ENCODE data around the gene C2. TPM values are rescaled to one million over a fixed set of nuclear protein-coding genes. Genes with fewer than 3 reads are reported as not detected.

Gene C2
- total RNA-seq, 1 experiment from 2014 or later: 1.3 TPM

- H3K4me3 Mint-ChIP-seq: no peak overlapping the region
- CTCF ChIA-PET: interaction anchor here (1.7 kb wide), 1 partner anchor 24 kb away, joined by 5 read pairs; no protein-coding TSS in a partner anchor
These were observed 550 bp downstream of the C2 start for GRCh38 chr6:31927863-31928671.

GRCh38 chr6:31928672-31928939 is 1.1 kb downstream of the C2 start:
- POLR2A ChIA-PET: no interaction called here
- no peaks in the 10 kb centered on the region for H3K36me3 Mint-ChIP-seq
- H3K4me3 Mint-ChIP-seq: no peak overlapping the region
- DNase-seq (ENCODE audit: low spot score) (no peak), ATAC-seq (no peak)
- H3K27ac Mint-ChIP-seq: no peak overlapping the region
- H3K9me3 Mint-ChIP-seq: peaks cover 13% of the 10 kb centered on the region
- CTCF ChIA-PET: interaction anchor here (1.7 kb wide), 1 partner anchor 24 kb away, joined by 5 read pairs; no protein-coding TSS in a partner anchor
- H3K27me3 Mint-ChIP-seq (ENCODE audit: low read depth): peaks cover 26% of the 10 kb centered on the region
- no peaks in the 10 kb centered on the region for H3K4me1 Mint-ChIP-seq
- TF ChIP-seq ZNF671 (CRISPR knock-in tag; IDR thresholded peaks at IDR 0.05): no peak
- TF ChIP-seq SMAD3 (CRISPR knock-in tag; IDR thresholded peaks at IDR 0.05; ENCODE audit: borderline replicate concordance): no peak
- TF ChIP-seq FOXP4 (CRISPR knock-in tag; IDR thresholded peaks at IDR 0.05): no peak
- TF ChIP-seq NFATC4 (CRISPR knock-in tag; IDR thresholded peaks at IDR 0.05): no peak
- no peak for TF ChIP-seq TEAD1 (CRISPR knock-in tag; IDR thresholded peaks at IDR 0.05)
- TF ChIP-seq, protein P1, sequence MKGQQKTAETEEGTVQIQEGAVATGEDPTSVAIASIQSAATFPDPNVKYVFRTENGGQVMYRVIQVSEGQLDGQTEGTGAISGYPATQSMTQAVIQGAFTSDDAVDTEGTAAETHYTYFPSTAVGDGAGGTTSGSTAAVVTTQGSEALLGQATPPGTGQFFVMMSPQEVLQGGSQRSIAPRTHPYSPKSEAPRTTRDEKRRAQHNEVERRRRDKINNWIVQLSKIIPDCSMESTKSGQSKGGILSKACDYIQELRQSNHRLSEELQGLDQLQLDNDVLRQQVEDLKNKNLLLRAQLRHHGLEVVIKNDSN (CRISPR knock-in tag; IDR thresholded peaks at IDR 0.05): no peak
- TF ChIP-seq, protein P2, sequence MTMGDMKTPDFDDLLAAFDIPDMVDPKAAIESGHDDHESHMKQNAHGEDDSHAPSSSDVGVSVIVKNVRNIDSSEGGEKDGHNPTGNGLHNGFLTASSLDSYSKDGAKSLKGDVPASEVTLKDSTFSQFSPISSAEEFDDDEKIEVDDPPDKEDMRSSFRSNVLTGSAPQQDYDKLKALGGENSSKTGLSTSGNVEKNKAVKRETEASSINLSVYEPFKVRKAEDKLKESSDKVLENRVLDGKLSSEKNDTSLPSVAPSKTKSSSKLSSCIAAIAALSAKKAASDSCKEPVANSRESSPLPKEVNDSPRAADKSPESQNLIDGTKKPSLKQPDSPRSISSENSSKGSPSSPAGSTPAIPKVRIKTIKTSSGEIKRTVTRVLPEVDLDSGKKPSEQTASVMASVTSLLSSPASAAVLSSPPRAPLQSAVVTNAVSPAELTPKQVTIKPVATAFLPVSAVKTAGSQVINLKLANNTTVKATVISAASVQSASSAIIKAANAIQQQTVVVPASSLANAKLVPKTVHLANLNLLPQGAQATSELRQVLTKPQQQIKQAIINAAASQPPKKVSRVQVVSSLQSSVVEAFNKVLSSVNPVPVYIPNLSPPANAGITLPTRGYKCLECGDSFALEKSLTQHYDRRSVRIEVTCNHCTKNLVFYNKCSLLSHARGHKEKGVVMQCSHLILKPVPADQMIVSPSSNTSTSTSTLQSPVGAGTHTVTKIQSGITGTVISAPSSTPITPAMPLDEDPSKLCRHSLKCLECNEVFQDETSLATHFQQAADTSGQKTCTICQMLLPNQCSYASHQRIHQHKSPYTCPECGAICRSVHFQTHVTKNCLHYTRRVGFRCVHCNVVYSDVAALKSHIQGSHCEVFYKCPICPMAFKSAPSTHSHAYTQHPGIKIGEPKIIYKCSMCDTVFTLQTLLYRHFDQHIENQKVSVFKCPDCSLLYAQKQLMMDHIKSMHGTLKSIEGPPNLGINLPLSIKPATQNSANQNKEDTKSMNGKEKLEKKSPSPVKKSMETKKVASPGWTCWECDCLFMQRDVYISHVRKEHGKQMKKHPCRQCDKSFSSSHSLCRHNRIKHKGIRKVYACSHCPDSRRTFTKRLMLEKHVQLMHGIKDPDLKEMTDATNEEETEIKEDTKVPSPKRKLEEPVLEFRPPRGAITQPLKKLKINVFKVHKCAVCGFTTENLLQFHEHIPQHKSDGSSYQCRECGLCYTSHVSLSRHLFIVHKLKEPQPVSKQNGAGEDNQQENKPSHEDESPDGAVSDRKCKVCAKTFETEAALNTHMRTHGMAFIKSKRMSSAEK (CRISPR knock-in tag; IDR thresholded peaks at IDR 0.05; ENCODE audit: borderline replicate concordance): no peak

More at GRCh38 chr6:31927863-31928671, 550 bp downstream of the C2 start:
- POLR2A ChIA-PET: no interaction called here
- peaks cover 20% of the 10 kb centered on the region for H3K27me3 Mint-ChIP-seq (ENCODE audit: low read depth)
- no peaks in the 10 kb centered on the region for H3K4me1 Mint-ChIP-seq
- ATAC-seq (no peak), DNase-seq (ENCODE audit: low spot score) (no peak)
- peaks cover 9% of the 10 kb centered on the region for H3K9me3 Mint-ChIP-seq
- H3K36me3 Mint-ChIP-seq: no peaks in the 10 kb centered on the region
- no peak overlapping the region for H3K27ac Mint-ChIP-seq
- TF ChIP-seq NR1H2 (CRISPR knock-in tag; IDR thresholded peaks at IDR 0.05): no peak
- TF ChIP-seq JUN (CRISPR knock-in tag; IDR thresholded peaks at IDR 0.05): no peak
- TF ChIP-seq, protein P3, sequence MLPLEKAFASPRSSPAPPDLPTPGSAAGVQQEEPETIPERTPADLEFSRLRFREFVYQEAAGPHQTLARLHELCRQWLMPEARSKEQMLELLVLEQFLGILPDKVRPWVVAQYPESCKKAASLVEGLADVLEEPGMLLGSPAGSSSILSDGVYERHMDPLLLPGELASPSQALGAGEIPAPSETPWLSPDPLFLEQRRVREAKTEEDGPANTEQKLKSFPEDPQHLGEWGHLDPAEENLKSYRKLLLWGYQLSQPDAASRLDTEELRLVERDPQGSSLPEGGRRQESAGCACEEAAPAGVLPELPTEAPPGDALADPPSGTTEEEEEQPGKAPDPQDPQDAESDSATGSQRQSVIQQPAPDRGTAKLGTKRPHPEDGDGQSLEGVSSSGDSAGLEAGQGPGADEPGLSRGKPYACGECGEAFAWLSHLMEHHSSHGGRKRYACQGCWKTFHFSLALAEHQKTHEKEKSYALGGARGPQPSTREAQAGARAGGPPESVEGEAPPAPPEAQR (CRISPR knock-in tag; IDR thresholded peaks at IDR 0.05): no peak
- no peak for TF ChIP-seq SMAD4 (CRISPR knock-in tag; IDR thresholded peaks at IDR 0.05)
- TF ChIP-seq ZNF423 (CRISPR knock-in tag; IDR thresholded peaks at IDR 0.05): no peak
- TF ChIP-seq ZNF138 (CRISPR knock-in tag; conservative IDR thresholded peaks at IDR 0.05): no peak
- TF ChIP-seq, protein P4, sequence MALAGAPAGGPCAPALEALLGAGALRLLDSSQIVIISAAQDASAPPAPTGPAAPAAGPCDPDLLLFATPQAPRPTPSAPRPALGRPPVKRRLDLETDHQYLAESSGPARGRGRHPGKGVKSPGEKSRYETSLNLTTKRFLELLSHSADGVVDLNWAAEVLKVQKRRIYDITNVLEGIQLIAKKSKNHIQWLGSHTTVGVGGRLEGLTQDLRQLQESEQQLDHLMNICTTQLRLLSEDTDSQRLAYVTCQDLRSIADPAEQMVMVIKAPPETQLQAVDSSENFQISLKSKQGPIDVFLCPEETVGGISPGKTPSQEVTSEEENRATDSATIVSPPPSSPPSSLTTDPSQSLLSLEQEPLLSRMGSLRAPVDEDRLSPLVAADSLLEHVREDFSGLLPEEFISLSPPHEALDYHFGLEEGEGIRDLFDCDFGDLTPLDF (CRISPR knock-in tag; IDR thresholded peaks at IDR 0.05): no peak
- no peak for TF ChIP-seq CDX4 (CRISPR knock-in tag; IDR thresholded peaks at IDR 0.05; ENCODE audit: borderline replicate concordance)
- TF ChIP-seq FOXP1 (CRISPR knock-in tag; IDR thresholded peaks at IDR 0.05; ENCODE audit: borderline replicate concordance): no peak
- TF ChIP-seq SMAD3 (CRISPR knock-in tag; IDR thresholded peaks at IDR 0.05; ENCODE audit: borderline replicate concordance): no peak
- TF ChIP-seq RELA (CRISPR knock-in tag; IDR thresholded peaks at IDR 0.05; ENCODE audit: borderline replicate concordance): no peak
- no peak for TF ChIP-seq CBFB (CRISPR knock-in tag; IDR thresholded peaks at IDR 0.05; ENCODE audit: low read depth)
- TF ChIP-seq, protein P5, sequence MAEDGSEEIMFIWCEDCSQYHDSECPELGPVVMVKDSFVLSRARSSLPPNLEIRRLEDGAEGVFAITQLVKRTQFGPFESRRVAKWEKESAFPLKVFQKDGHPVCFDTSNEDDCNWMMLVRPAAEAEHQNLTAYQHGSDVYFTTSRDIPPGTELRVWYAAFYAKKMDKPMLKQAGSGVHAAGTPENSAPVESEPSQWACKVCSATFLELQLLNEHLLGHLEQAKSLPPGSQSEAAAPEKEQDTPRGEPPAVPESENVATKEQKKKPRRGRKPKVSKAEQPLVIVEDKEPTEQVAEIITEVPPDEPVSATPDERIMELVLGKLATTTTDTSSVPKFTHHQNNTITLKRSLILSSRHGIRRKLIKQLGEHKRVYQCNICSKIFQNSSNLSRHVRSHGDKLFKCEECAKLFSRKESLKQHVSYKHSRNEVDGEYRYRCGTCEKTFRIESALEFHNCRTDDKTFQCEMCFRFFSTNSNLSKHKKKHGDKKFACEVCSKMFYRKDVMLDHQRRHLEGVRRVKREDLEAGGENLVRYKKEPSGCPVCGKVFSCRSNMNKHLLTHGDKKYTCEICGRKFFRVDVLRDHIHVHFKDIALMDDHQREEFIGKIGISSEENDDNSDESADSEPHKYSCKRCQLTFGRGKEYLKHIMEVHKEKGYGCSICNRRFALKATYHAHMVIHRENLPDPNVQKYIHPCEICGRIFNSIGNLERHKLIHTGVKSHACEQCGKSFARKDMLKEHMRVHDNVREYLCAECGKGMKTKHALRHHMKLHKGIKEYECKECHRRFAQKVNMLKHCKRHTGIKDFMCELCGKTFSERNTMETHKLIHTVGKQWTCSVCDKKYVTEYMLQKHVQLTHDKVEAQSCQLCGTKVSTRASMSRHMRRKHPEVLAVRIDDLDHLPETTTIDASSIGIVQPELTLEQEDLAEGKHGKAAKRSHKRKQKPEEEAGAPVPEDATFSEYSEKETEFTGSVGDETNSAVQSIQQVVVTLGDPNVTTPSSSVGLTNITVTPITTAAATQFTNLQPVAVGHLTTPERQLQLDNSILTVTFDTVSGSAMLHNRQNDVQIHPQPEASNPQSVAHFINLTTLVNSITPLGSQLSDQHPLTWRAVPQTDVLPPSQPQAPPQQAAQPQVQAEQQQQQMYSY (CRISPR knock-in tag; IDR thresholded peaks at IDR 0.05): no peak
- no peak for TF ChIP-seq ZNF219 (CRISPR knock-in tag; IDR thresholded peaks at IDR 0.05; ENCODE audit: borderline replicate concordance)
- TF ChIP-seq IRF2 (CRISPR knock-in tag; IDR thresholded peaks at IDR 0.05; ENCODE audit: borderline replicate concordance, low read depth): no peak
- TF ChIP-seq, protein P6, sequence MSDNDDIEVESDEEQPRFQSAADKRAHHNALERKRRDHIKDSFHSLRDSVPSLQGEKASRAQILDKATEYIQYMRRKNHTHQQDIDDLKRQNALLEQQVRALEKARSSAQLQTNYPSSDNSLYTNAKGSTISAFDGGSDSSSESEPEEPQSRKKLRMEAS (CRISPR knock-in tag; IDR thresholded peaks at IDR 0.05): no peak
